Measurements from ENCODE around the gene ASPRV1.

ASPRV1 gene

DNA sequence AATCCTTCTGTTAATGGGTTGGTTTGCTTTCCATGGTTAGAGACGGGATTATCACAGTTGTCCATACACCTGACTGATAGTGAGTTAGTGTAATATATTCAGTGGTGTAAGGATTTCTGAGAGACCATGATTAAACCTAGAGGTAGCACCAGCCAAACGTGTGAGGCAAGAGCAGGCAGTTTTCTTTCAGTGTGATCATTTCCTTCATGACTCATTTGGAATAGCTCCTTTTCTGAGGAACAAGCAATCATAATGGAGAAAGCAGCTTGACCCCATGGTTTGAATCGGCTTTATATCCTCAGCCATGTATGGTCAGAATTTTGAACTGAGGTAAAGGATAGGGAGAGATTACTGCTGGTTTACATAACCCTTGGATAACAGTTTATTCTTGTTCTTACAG is 43.6 kb downstream of the ASPRV1 start:
- peak; percentile 74 for DNase-seq
- TF ChIP-seq, protein P1, sequence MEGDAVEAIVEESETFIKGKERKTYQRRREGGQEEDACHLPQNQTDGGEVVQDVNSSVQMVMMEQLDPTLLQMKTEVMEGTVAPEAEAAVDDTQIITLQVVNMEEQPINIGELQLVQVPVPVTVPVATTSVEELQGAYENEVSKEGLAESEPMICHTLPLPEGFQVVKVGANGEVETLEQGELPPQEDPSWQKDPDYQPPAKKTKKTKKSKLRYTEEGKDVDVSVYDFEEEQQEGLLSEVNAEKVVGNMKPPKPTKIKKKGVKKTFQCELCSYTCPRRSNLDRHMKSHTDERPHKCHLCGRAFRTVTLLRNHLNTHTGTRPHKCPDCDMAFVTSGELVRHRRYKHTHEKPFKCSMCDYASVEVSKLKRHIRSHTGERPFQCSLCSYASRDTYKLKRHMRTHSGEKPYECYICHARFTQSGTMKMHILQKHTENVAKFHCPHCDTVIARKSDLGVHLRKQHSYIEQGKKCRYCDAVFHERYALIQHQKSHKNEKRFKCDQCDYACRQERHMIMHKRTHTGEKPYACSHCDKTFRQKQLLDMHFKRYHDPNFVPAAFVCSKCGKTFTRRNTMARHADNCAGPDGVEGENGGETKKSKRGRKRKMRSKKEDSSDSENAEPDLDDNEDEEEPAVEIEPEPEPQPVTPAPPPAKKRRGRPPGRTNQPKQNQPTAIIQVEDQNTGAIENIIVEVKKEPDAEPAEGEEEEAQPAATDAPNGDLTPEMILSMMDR (IDR thresholded peaks at IDR 0.05; ENCODE audit: low read depth, low read length, missing control alignments) = no peak
- Histone ChIP-seq H3K4me3 (ENCODE audit: low read depth, low read length) (no peak overlapping the region), H3K27me3 (replicated peaks) (no peaks in the 10 kb centered on the region), H3K27ac (peak overlapping the region; percentile 47), H3K36me3 (replicated peaks) (peaks cover 6% of the 10 kb centered on the region)
- in situ Hi-C loops (cut with HindIII; ENCODE audit: low pct_ligation_motif_present, low sequenced_read_pairs) = loop anchor here (25.0 kb wide), 1 partner anchor 219 kb away; no protein-coding TSS in a partner anchor

DNA sequence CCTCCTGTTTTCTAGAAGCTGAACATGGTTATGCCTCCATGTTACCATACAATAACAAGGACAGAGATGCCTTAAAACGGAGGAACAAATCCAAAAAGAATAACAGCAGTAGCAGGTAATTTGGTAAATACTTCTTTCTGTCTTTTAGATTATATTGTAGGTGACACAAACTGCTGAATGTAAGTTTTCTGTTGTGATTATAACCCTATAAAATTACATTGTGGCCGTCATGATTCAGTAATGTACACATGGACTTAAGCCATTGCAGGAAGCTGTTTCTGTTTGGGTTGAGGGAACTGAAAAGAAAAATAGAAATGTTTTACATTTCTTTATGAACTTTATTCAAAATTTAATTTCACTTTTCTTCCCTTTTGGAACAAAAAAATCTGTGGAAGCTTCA is 45.3 kb downstream of the ASPRV1 start:
- in situ Hi-C loops (cut with HindIII; ENCODE audit: low pct_ligation_motif_present, low sequenced_read_pairs) = loop anchor here (25.0 kb wide), 1 partner anchor 221 kb away; no protein-coding TSS in a partner anchor
- Histone ChIP-seq H3K36me3 (replicated peaks) (peaks cover 3% of the 10 kb centered on the region), H3K27ac (no peak overlapping the region), H3K4me3 (ENCODE audit: low read depth, low read length) (peak overlapping the region; percentile 81), H3K27me3 (replicated peaks) (no peaks in the 10 kb centered on the region)
- TF ChIP-seq, protein P1 (IDR thresholded peaks at IDR 0.05; ENCODE audit: low read depth, low read length, missing control alignments) = no peak
- DNase-seq = no peak

DNA sequence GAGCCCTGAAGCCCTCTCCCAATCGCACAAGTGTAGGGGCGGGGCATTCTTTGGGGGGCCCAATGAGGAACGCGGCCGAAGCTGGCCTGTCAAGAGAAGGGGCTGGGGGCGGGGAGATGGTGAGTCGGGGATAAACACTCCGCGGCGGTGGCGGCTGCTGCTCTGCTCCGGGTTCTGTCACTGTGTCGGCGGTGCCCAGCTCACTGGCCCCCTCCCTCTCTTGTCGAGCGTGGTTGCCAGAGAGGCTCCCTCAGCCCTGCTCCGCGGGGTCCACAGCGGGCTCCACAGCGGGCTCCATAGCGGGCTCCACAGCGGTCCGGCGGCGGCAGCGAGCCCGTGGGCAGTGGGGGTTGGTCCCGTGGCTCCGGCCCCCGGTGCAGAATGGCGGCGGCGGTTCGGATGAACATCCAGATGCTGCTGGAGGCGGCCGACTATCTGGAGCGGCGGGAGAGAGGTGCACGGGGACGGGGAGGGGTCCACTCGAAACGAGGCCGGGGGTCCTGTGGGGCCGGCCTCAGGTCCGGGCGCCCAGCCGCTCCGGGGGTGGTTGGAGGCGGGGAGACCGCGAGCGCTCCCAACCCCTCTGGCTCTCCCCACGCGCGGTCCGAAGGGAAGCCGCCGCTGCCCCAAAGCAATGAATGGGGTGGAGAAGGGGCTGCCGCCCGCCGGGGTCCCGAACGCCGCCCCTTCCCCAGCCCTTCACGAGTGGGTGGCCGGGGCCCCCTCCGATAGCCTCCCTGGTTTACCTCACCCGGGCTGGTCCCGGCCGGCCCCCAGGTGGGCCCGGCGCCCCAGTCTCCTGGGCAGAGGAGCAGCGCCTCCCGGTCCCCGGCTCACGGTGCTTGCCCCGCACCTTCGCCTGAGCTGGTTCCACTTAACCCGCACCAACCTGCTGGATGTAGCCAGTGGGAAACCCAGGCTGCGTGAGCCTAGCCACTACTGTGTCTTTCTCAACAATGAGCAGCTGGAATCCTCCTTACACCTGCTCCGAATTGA is 46.2 kb downstream of the ASPRV1 start, which contains the start of gene MXD1:
Gene MXD1 (plus strand): TSS at position 160 of the 996 bp plus-strand sequence. CDS start 222 bp downstream, at position 382.
- no peaks in the 10 kb centered on the region for H3K36me3 ChIP-seq (replicated peaks)
- TF ChIP-seq, protein P1 (IDR thresholded peaks at IDR 0.05; ENCODE audit: low read depth, low read length, missing control alignments) = no peak

DNA sequence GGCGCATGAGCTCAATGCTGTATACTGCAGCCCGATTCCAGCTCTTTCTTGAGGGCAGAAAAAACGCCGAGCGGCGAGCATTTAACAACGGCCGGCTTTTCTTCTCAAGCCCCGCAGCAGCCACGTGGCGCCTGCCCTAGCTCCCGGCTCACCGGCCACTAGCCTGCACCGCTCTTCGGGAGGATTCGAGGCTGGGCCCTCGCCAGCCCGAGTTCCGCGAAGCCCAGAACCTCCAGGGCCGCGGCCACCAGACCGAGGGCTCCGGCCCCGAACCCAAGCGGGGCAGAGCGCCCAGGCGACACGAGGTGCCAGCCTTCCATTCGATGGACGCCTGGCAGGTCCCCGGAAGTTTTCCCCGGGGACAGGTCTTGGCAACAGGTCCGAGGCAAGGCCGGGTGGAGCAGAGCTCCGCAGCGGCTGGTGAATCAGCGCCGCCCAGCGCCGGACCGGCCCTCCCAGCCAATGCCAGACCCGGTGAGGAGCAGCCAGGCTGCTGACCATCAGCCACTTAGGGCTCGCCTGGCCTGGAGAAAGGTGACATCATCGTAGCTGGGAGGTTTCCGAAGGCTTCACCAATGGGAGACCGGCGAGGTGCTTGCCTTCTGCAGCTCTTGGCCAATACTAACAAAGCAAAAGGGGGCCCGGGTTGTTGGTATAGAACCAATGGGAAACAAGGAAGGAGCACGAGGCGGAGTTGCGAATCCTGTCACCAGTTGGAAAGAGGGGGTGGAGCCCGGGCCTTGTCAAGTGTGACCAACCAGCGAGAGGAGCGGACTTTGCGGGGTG is 47.1 kb downstream of the ASPRV1 start:
- TF ChIP-seq, protein P1 (IDR thresholded peaks at IDR 0.05; ENCODE audit: low read depth, low read length, missing control alignments) = peak; percentile 29
- peak overlapping the region; percentile 90 for H3K27ac ChIP-seq
- no peaks in the 10 kb centered on the region for H3K27me3 ChIP-seq (replicated peaks)
- peak overlapping the region; percentile 69 for H3K4me3 ChIP-seq (ENCODE audit: low read depth, low read length)
- DNase-seq = peak; percentile 100
- in situ Hi-C loops (cut with HindIII; ENCODE audit: low pct_ligation_motif_present, low sequenced_read_pairs) = loop anchor here (25.0 kb wide), 1 partner anchor 223 kb away; no protein-coding TSS in a partner anchor
- H3K36me3 ChIP-seq (replicated peaks) = no peaks in the 10 kb centered on the region

More for the DNA sequence above, 46.2 kb downstream of the ASPRV1 start, which contains the start of gene MXD1:
- Histone ChIP-seq H3K4me3 (ENCODE audit: low read depth, low read length) (peak within 1 kb of the TSS; percentile 81), H3K27ac (peak within 1 kb of the TSS; percentile 90), H3K27me3 (replicated peaks) (no peaks in the 10 kb centered on the region)
- DNase-seq = no peak
- in situ Hi-C loops (cut with HindIII; ENCODE audit: low pct_ligation_motif_present, low sequenced_read_pairs) = loop anchor here (25.0 kb wide), 1 partner anchor 222 kb away; no protein-coding TSS in a partner anchor

DNA sequence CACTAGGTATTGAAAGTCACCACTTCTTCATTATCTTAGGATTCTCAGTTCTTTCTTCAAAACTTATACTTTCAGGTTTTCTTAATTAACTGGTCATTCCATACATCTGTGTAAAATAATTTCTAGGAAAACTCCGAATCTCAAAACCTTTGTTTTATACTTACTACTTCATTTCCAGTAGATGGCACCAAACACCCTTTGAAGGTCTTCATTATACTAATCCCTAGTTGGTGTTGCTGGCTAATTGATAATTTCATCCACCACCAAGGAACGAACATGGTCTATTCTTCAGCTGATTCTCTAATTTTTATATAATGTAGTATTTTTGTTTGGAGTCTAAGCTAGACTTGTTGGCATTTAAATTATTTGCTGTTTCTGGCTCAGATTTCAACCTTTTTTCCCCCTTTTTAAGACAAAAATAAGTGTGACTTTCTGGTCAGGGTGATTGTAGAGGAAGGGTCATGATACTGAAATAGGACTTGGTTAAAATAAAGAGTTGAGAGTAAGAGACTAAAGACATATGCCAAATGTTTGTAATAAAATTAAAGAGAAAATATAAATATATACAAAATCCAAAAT is 49.4 kb downstream of the ASPRV1 start:
- H3K36me3 ChIP-seq (replicated peaks) = peaks cover 10% of the 10 kb centered on the region
- DNase-seq = no peak
- no peak overlapping the region for H3K4me3 ChIP-seq (ENCODE audit: low read depth, low read length)
- H3K27me3 ChIP-seq (replicated peaks) = no peaks in the 10 kb centered on the region
- no peak overlapping the region for H3K27ac ChIP-seq
- in situ Hi-C loops (cut with HindIII; ENCODE audit: low pct_ligation_motif_present, low sequenced_read_pairs) = loop anchor here (25.0 kb wide), 1 partner anchor 225 kb away; no protein-coding TSS in a partner anchor
- TF ChIP-seq, protein P1 (IDR thresholded peaks at IDR 0.05; ENCODE audit: low read depth, low read length, missing control alignments) = peak; percentile 30
